Heart left ventricle (tissue), 16 donors: ENCODE data around the gene BSPRY. TPM values are rescaled to one million over a fixed set of nuclear protein-coding genes. Genes with fewer than 3 reads are reported as not detected.

ENCODE experiments used
- ATAC-seq, 4 donors: fragments of 200-7000 bp; cut with Tn5 transposase; one replicate each; pipeline ENCODE4 v1.9.1; 2020 to 2022; ENCODE audit warnings: moderate library complexity in 4 of 4, mild to moderate bottlenecking in 3 of 4, moderate number of reproducible peaks in 1 of 4
- DNase-seq, 5 donors: peaks; one replicate each; pipeline ENCODE4 v3.0.0-alpha.2; 2020
- H3K27ac ChIP-seq, 12 donors: fragments of 200-600 bp; sonication (generic) in 4 of 12; one replicate each; pipeline versions ENCODE4 v1.5.0 to v1.8.0; 2016 to 2022; ENCODE audit warnings: mild to moderate bottlenecking in 2 of 12
- H3K27me3 ChIP-seq, 9 donors: fragments of 200-600 bp; sonication (generic) in 2 of 9; one replicate each; pipeline versions ENCODE4 v1.5.1 to v1.8.0; 2016 to 2022; ENCODE audit warnings: mild to moderate bottlenecking in 3 of 9
- H3K36me3 ChIP-seq, 9 donors: fragments of 200-600 bp; sonication (generic) in 2 of 9; one replicate each; pipeline versions ENCODE4 v1.5.0 to v1.8.0; 2018 to 2022; ENCODE audit warnings: mild to moderate bottlenecking in 2 of 9
- H3K4me1 ChIP-seq, 12 donors: fragments of 200-600 bp; sonication (generic) in 4 of 12; one replicate each; pipeline versions ENCODE4 v1.5.0 to v1.8.0; 2016 to 2022; ENCODE audit warnings: mild to moderate bottlenecking in 3 of 12
- H3K4me3 ChIP-seq, 12 donors: fragments of 200-600 bp; sonication (generic) in 4 of 12; one replicate each; pipeline versions ENCODE4 v1.5.0 to v1.8.0; 2017 to 2022; ENCODE audit warnings: mild to moderate bottlenecking in 9 of 12, moderate library complexity in 4 of 12
- H3K9me3 ChIP-seq, 12 donors: fragments of 200-600 bp; sonication (generic) in 4 of 12; one replicate each; pipeline versions ENCODE4 v1.5.0 to v1.8.0; 2016 to 2022; ENCODE audit warnings: mild to moderate bottlenecking in 1 of 12
- CTCF ChIP-seq, 12 donors: fragments of 200-600 bp; sonication (generic) in 4 of 12; IDR thresholded peaks; one replicate each; pipeline versions ENCODE4 v1.5.0 to v1.8.0; 2018 to 2022; ENCODE audit warnings: antibody characterized with exemption in 12 of 12, mild to moderate bottlenecking in 5 of 12
- POLR2A ChIP-seq, 2 donors: fragments of 450-650 bp; IDR thresholded peaks; one replicate each; pipeline ENCODE4 v1.6.1; 2017; ENCODE audit warnings: antibody characterized with exemption in 2 of 2, mild to moderate bottlenecking in 2 of 2, moderate library complexity in 2 of 2
- WGBS, 4 donors: extraction: QIAGEN DNeasy Blood & Tissue Kit in 2 of 4; methylation state at CpG; one replicate each; pipeline versions ENCODE4 v1.1.5 to v1.1.7; 2013 to 2018; 5-methylcytosine and 5-hydroxymethylcytosine counted together
- intact Hi-C, 10 donors: fragments of 100-400 bp; cut with DNase I; formaldehyde crosslinking; loops; one replicate each; pipeline versions ENCODE4 v1.11.1 to v1.14.2; 2022
- polyA plus RNA-seq, 2 donors: library from polyadenylated mRNA; stranded (reverse); fragments of 200-250 nt; gene quantifications; one replicate each; pipeline ENCODE4 v1.2.3, GENCODE V29; 2013
- total RNA-seq, 9 donors: library from RNA; depleted of rRNA in 2 of 9; stranded (reverse); fragments of >200 nt in 2 of 9; fragmentation: NEBNext Ultra II Directional in 3 of 9; extraction: Animal tissue kit (Norgen Biotek cat#: 25700) in 3 of 9; gene quantifications; one replicate each; pipeline versions ENCODE4 v1.1.0 to v1.2.4, GENCODE V29; 2016 to 2023
- donor health status: ischemic (EF 13 %, LVEDD 7.1; RV severe dilation, severe dysfunction).
- donor health status: healthy with polysubstance abuse.
- donor health status: DM: no; HTN: yes; CAD: no.
- donor health status: DM: no; HTN: no; CAD: no.
- donor health status: ischemic (EF 25% LVEDD 6.9; RV normal size, moderate dysfunction).
- donor health status: ischemic (EF 25% LVEDD 5.7; RV mildly dilated, moderate dysfunction).
- donor health status: healthy.
- donor health status: DM: yes; HTN: yes; CAD: no.
- donor health status: ischemic (EF 35%, LVEDD 5.7; RV mildly dilated, moderate dysfunction).
- donor health status: nonischemic (EF 11% LVEDD 7.7; RV severe dilation, severe dysfunction).
- donor health status: DM: yes; HTN: yes; CAD: no.
- donor health status: PGD.
- donor health status: ischemic (EF 29% LVEDD 5.4; RV normal size, mild dysfunction).
- donor health status: nonischemic (EF 23%, LVEDD 6.1; RV moderate dilation, normal function).

The BSPRY gene
- total and polyA plus RNA-seq, 11 donors = 0.39 to 7.6 (median 1.7) TPM; not detected in 1

DNA sequence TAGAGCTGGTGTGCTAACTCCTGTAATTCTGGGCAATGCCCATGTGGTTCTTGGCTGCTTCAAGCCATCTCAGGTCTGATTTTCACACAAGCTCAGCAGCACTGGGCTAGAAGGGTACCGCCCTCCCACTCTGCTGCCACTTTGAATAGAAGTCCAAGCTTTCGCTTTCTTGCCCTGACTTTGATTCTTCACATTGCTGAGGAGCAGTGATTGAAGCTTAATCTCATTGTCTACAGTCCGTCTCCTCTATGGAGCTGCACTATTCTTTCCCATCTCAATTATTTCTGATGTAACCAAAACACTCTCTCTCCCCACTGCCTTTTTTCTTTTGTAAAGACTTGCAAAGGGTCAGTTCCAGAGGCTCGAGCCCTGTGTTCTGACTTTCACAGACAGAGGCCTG lies 33.3 kb upstream of the BSPRY start:
- 94 to 99% (median 95%) methylated on average over 4 of the region's 4 CpGs for WGBS, 4 donors
- Histone ChIP-seq H3K4me3 (no peak overlapping the region), H3K9me3 (no peaks in the 10 kb centered on the region), H3K27ac (no peak overlapping the region), H3K36me3 (peaks cover 0 to 45% (median 20%) of the 10 kb centered on the region in 9 donors), H3K27me3 (no peaks in the 10 kb centered on the region), H3K4me1 (peaks cover 0 to 6% (median 2%) of the 10 kb centered on the region in 12 donors)
- no peak for TF ChIP-seq CTCF (IDR thresholded peaks at IDR 0.05)
- no peak for TF ChIP-seq POLR2A (IDR thresholded peaks at IDR 0.05)
- intact Hi-C loops = loop anchor here in 2 of 10 donors (10.0 kb wide), 2 partner anchors 339 to 349 kb away; no protein-coding TSS in a partner anchor
- no peak for ATAC-seq
- no peak for DNase-seq

- H3K4me1 ChIP-seq = peaks cover 0 to 3% (median 0%) of the 10 kb centered on the region in 12 donors
- no peaks in the 10 kb centered on the region for H3K27me3 ChIP-seq
- WGBS, 4 donors = 65 to 76% (median 71%) methylated on average over 2 of the region's 2 CpGs
- H3K36me3 ChIP-seq = peaks cover 0 to 52% (median 22%) of the 10 kb centered on the region in 9 donors
- H3K27ac ChIP-seq = no peak overlapping the region
- TF ChIP-seq POLR2A (IDR thresholded peaks at IDR 0.05) (no peak), CTCF (IDR thresholded peaks at IDR 0.05) (peak in 3 of 12 donors; percentile 8 to 24 (median 13))
- ATAC-seq (no peak), DNase-seq (no peak)
- H3K9me3 ChIP-seq = no peaks in the 10 kb centered on the region
- intact Hi-C loops = loop anchor here in 2 of 10 donors (10.0 kb wide), 2 partner anchors 337 to 347 kb away; no protein-coding TSS in a partner anchor
- no peak overlapping the region for H3K4me3 ChIP-seq
Observed at GRCh38 chr9:113317777-113318176, 31.6 kb upstream of the BSPRY start.

- Histone ChIP-seq H3K27ac (no peak overlapping the region), H3K4me1 (peaks cover 0 to 3% (median 0%) of the 10 kb centered on the region in 12 donors), H3K9me3 (no peaks in the 10 kb centered on the region), H3K36me3 (peaks cover 0 to 54% (median 22%) of the 10 kb centered on the region in 9 donors), H3K27me3 (no peaks in the 10 kb centered on the region), H3K4me3 (no peak overlapping the region)
- no peak for DNase-seq
- no peak for TF ChIP-seq CTCF (IDR thresholded peaks at IDR 0.05)
- no peak for TF ChIP-seq POLR2A (IDR thresholded peaks at IDR 0.05)
- ATAC-seq = no peak
- 87 to 95% (median 90%) methylated on average over 2 of the region's 2 CpGs for WGBS, 4 donors
- intact Hi-C loops = loop anchor here in 2 of 10 donors (10.0 kb wide), 2 partner anchors 336 to 346 kb away; no protein-coding TSS in a partner anchor
Observed at GRCh38 chr9:113319054-113319453, 30.3 kb upstream of the BSPRY start.

GRCh38 chr9:113320051-113320450 lies 29.3 kb upstream of the BSPRY start:
- H3K9me3 ChIP-seq = no peaks in the 10 kb centered on the region
- no peak overlapping the region for H3K4me3 ChIP-seq
- intact Hi-C loops = loop anchor here in 1 of 10 donors (5.0 kb wide), 1 partner anchor 47 kb away; no protein-coding TSS in a partner anchor
- peaks cover 0 to 3% (median 0%) of the 10 kb centered on the region in 12 donors for H3K4me1 ChIP-seq
- TF ChIP-seq CTCF (IDR thresholded peaks at IDR 0.05) (no peak), POLR2A (IDR thresholded peaks at IDR 0.05) (no peak)
- H3K27ac ChIP-seq = no peak overlapping the region
- no peaks in the 10 kb centered on the region for H3K27me3 ChIP-seq
- ATAC-seq = no peak
- WGBS, 4 donors = 90 to 97% (median 96%) methylated on average over 3 of the region's 3 CpGs
- no peak for DNase-seq
- H3K36me3 ChIP-seq = peaks cover 0 to 54% (median 22%) of the 10 kb centered on the region in 9 donors
